WTC11 (cell line): Measurements from ENCODE around the gene AASS. TPM values are rescaled to one million over a fixed set of nuclear protein-coding genes. Genes with fewer than 3 reads are reported as not detected.

Experiments used
- ATAC-seq: fragments of 200-7000 bp; cut with Tn5 transposase; 2 replicates; pipeline ENCODE4 v1.10.0; 2021; ENCODE audit warnings: mild to moderate bottlenecking, moderate library complexity
- Bru-seq: library from RNA; stranded (reverse); fragments of 400-500 nt; gene quantifications from one replicate; lab custom pipeline; 2021; lab: Mats Ljungman, UMichigan
- CTCF ChIA-PET: fragments of 300-600 bp; sonication (Branson Sonifier 250); formaldehyde crosslinking; loops from one replicate; lab custom pipeline; 2021; ENCODE audit warnings: antibody characterized with exemption; lab: Charles Lee
- POLR2A ChIA-PET: fragments of 350-600 bp; sonication (Branson Sonifier 250); formaldehyde crosslinking; loops from one replicate; lab custom pipeline; 2021; ENCODE audit warnings: antibody characterized with exemption; lab: Charles Lee
- DNase-seq: peaks from one replicate; pipeline ENCODE4 v3.0.0; 2021; ENCODE audit warnings: low spot score
- H3K27ac Mint-ChIP-seq: 2 replicates; pipeline ENCODE4 v1.8.0; 2021; ENCODE audit warnings: mixed read lengths
- H3K27me3 Mint-ChIP-seq: 2 replicates; pipeline ENCODE4 v1.8.0; 2021; ENCODE audit warnings: low read depth, mild to moderate bottlenecking, moderate library complexity, mixed read lengths
- H3K36me3 Mint-ChIP-seq: 2 replicates; pipeline ENCODE4 v1.8.0; 2021; ENCODE audit warnings: mixed read lengths
- H3K4me1 Mint-ChIP-seq: 2 replicates; pipeline ENCODE4 v1.8.0; 2022; ENCODE audit warnings: mixed read lengths
- H3K4me3 Mint-ChIP-seq: 2 replicates; pipeline ENCODE4 v1.8.0; 2021; ENCODE audit warnings: mild to moderate bottlenecking, moderate library complexity, mixed read lengths
- H3K9me3 Mint-ChIP-seq: 2 replicates; pipeline ENCODE4 v1.8.0; 2021; ENCODE audit warnings: mixed read lengths
- CREM ChIP-seq: sonication (generic); formaldehyde crosslinking; IDR thresholded peaks from 2 replicates; pipeline ENCODE4 v1.8.1; 2022; ENCODE audit warnings: mild to moderate bottlenecking, missing genetic modification reagents, moderate library complexity
- ESRRA ChIP-seq: sonication (generic); formaldehyde crosslinking; IDR thresholded peaks from 2 replicates; pipeline ENCODE4 v1.8.1; 2022; ENCODE audit warnings: mild to moderate bottlenecking, missing genetic modification reagents, borderline replicate concordance
- FOXK1 ChIP-seq: sonication (generic); formaldehyde crosslinking; IDR thresholded peaks from 2 replicates; pipeline ENCODE4 v1.8.0; 2022; ENCODE audit warnings: mild to moderate bottlenecking, moderate library complexity, missing genetic modification reagents
- GABPB1 ChIP-seq: sonication (generic); formaldehyde crosslinking; IDR thresholded peaks from 2 replicates; pipeline ENCODE4 v1.8.1; 2023; ENCODE audit warnings: mild to moderate bottlenecking, missing genetic modification reagents
- GRHL2 ChIP-seq: fragments of 250-450 bp; sonication (Bioruptor Pico); IDR thresholded peaks from 2 replicates; pipeline ENCODE4 v1.8.0; 2022; ENCODE audit warnings: mild to moderate bottlenecking, moderate library complexity; ENCODE audit not compliant: insufficient replicate concordance, severe bottlenecking
- MXD4 ChIP-seq: fragments of 250-450 bp; sonication (Bioruptor Pico); IDR thresholded peaks from 2 replicates; pipeline ENCODE4 v1.8.0; 2021; ENCODE audit warnings: mild to moderate bottlenecking, moderate library complexity, borderline replicate concordance
- ZNF121 ChIP-seq: sonication (generic); formaldehyde crosslinking; IDR thresholded peaks from 2 replicates; pipeline ENCODE4 v1.8.0; 2023; ENCODE audit warnings: missing genetic modification reagents
- ZNF671 ChIP-seq: fragments of 250-450 bp; sonication (Bioruptor Pico); IDR thresholded peaks from 2 replicates; pipeline ENCODE4 v1.8.0; 2021; ENCODE audit warnings: mild to moderate bottlenecking
- long read RNA-seq, 3 experiments: library from RNA in 1 of 3; library from capped mRNA in 1 of 3; library from polyadenylated mRNA in 1 of 3; unstranded in 2 of 3; stranded (forward) in 1 of 3; transcript quantifications; one replicate each; pipeline ENCODE4 v2.0.0, GENCODE V29; 2021
- total RNA-seq: library from RNA; stranded (reverse); gene quantifications from 3 replicates; pipeline ENCODE4 v1.2.3, GENCODE V29; 2021
- TF ChIP-seq, protein P1 (sequence below): fragments of 250-450 bp; sonication (Bioruptor Pico); IDR thresholded peaks from 2 replicates; pipeline ENCODE4 v1.9.0; 2021; ENCODE audit warnings: moderate library complexity, mild to moderate bottlenecking, inconsistent platforms, borderline replicate concordance
- TF ChIP-seq, protein P2 (sequence below): sonication (generic); formaldehyde crosslinking; IDR thresholded peaks from 2 replicates; pipeline ENCODE4 v1.8.1; 2022; ENCODE audit warnings: missing genetic modification reagents, borderline replicate concordance
- TF ChIP-seq, protein P3 (sequence below): sonication (generic); formaldehyde crosslinking; IDR thresholded peaks from 2 replicates; pipeline ENCODE4 v1.8.1; 2023; ENCODE audit warnings: mild to moderate bottlenecking, missing genetic modification reagents
- TF ChIP-seq, protein P4 (sequence below): sonication (generic); formaldehyde crosslinking; IDR thresholded peaks from 2 replicates; pipeline ENCODE4 v1.8.1; 2022; ENCODE audit warnings: low read depth, mild to moderate bottlenecking, moderate library complexity, missing genetic modification reagents, borderline replicate concordance
- TF ChIP-seq, protein P5 (sequence below): sonication (generic); formaldehyde crosslinking; IDR thresholded peaks from 2 replicates; pipeline ENCODE4 v1.8.0; 2022; ENCODE audit warnings: mild to moderate bottlenecking, missing genetic modification reagents
- TF ChIP-seq, protein P6 (sequence below): fragments of 250-450 bp; sonication (Bioruptor Pico); IDR thresholded peaks from 2 replicates; pipeline ENCODE4 v1.9.0; 2021; ENCODE audit warnings: mild to moderate bottlenecking, borderline replicate concordance
- TF ChIP-seq, protein P7 (sequence below): sonication (generic); formaldehyde crosslinking; IDR thresholded peaks from 2 replicates; pipeline ENCODE4 v1.8.0; 2022; ENCODE audit warnings: mild to moderate bottlenecking, missing genetic modification reagents
- TF ChIP-seq, protein P8 (sequence below): sonication (generic); formaldehyde crosslinking; IDR thresholded peaks from 2 replicates; pipeline ENCODE4 v1.8.0; 2022; ENCODE audit warnings: missing genetic modification reagents

AASS gene
- 308 to 349 TPM (median 340 TPM) in 3 replicates for total RNA-seq
- Bru-seq, nascent RNA: percentile 99 among the genes with signal in this experiment
- long read RNA-seq, experiment 1, transcript AASS-203 (24 exons, 3,163 nt): major isoform, 445 of 813 reads
- long read RNA-seq, experiment 1, transcript AASS-202 (23 exons, 3,233 nt): minor isoform, 23 of 813 reads
- long read RNA-seq, experiment 1, partial matches to known transcripts: 209 of 813 reads
- long read RNA-seq, experiment 1, other reads (novel, unspliced or antisense): 136 of 813 reads
- long read RNA-seq, experiment 2, transcript AASS-203 (24 exons, 3,163 nt): major isoform, 38 of 173 reads
- long read RNA-seq, experiment 2, transcript AASS-202 (23 exons, 3,233 nt): minor isoform, 6 of 173 reads
- long read RNA-seq, experiment 2, partial matches to known transcripts: 87 of 173 reads
- long read RNA-seq, experiment 2, other reads (novel, unspliced or antisense): 42 of 173 reads
- long read RNA-seq, experiment 3, transcript AASS-203 (24 exons, 3,163 nt): major isoform, 24 of 102 reads
- long read RNA-seq, experiment 3, partial matches to known transcripts: 35 of 102 reads
- long read RNA-seq, experiment 3, other reads (novel, unspliced or antisense): 43 of 102 reads

DNA sequence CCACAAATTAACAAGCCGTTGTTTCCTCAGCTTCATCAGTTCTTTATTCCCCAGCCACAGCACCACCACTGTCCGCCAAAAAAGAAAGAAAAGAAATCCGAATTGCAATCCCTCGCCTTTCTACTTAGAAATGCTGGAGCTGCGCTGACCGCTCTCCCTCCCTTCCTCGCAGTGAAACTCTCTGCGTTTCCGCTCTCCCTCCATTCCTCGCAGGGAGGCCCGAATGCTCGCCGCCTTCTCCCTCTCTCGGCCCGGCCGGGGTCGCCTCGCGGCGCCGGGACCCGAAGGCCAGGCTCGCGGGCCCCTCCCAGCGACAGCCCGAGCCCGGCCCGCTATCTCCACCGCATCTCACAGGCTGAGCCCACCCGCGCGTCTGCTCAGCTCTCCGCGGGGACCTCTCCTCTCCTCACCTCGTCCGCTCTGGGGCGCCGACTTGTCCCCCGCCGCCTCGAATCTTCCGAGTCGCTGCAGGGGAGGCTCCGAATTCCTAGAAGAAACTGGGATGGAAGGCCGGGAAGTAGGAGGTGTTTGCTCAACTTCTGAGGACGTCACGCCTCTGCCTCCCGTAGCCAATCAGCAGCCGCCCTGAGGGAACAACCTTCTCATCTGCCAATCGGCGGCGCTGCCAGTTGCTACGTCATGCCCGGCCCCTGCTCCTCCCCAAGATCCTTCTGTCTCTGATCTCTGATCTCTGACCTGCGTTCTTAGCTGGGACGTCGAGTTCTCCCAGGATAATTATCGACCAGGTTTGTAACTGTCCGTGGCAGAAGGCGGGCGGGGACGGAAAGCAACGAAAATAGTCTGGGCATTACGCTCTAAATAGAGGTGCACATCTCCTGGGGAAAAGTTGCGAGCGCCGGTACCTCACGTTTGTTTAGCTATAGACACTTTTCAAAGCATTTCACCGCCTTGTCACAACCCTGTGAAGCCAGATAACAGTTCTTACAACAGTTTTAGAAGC lies at the start of gene AASS:
Gene AASS (minus strand): TSS at position 499 of the 961 bp plus-strand sequence. CDS start 10,523 bp downstream, outside the sequence.
- Mint-ChIP-seq H3K4me3 (peak within 1 kb of the TSS; percentile 94), H3K27ac (peak within 1 kb of the TSS; percentile 99), H3K9me3 (no peaks in the 10 kb centered on the region), H3K4me1 (peaks cover 68% of the 10 kb centered on the region), H3K36me3 (peaks cover 38% of the 10 kb centered on the region), H3K27me3 (no peaks in the 10 kb centered on the region)
- CTCF ChIA-PET: interaction anchor here (0.9 to 2.1 kb wide), 2 partner anchors 16 to 51 kb away, joined by 3 to 9 read pairs; no protein-coding TSS in a partner anchor
- POLR2A ChIA-PET: interaction anchor here (1.2 kb wide), 2 partner anchors 162 to 167 kb away, joined by 5 to 6 read pairs; no protein-coding TSS in a partner anchor
- DNase-seq (peak; percentile 97), ATAC-seq (peak; percentile 92)
- TF ChIP-seq, protein P1, sequence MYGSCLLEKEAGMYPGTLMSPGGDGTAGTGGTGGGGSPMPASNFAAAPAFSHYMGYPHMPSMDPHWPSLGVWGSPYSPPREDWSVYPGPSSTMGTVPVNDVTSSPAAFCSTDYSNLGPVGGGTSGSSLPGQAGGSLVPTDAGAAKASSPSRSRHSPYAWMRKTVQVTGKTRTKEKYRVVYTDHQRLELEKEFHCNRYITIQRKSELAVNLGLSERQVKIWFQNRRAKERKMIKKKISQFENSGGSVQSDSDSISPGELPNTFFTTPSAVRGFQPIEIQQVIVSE (CRISPR knock-in tag): no peak
- TF ChIP-seq, protein P2, sequence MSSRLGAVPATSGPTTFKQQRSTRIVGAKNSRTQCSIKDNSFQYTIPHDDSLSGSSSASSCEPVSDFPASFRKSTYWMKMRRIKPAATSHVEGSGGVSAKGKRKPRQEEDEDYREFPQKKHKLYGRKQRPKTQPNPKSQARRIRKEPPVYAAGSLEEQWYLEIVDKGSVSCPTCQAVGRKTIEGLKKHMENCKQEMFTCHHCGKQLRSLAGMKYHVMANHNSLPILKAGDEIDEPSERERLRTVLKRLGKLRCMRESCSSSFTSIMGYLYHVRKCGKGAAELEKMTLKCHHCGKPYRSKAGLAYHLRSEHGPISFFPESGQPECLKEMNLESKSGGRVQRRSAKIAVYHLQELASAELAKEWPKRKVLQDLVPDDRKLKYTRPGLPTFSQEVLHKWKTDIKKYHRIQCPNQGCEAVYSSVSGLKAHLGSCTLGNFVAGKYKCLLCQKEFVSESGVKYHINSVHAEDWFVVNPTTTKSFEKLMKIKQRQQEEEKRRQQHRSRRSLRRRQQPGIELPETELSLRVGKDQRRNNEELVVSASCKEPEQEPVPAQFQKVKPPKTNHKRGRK: no peak
- TF ChIP-seq CREM (peak; percentile 90), ZNF121 (no peak), FOXK1 (CRISPR knock-in tag) (0 out of 2 replicates have a peak, but pooled peaks have one; percentile 32), GABPB1 (CRISPR knock-in tag) (0 out of 2 replicates have a peak, but pooled peaks have one; percentile 16), GRHL2 (no peak), ZNF671 (no peak), ESRRA (CRISPR knock-in tag) (no peak), MXD4 (no peak)
- TF ChIP-seq, protein P3, sequence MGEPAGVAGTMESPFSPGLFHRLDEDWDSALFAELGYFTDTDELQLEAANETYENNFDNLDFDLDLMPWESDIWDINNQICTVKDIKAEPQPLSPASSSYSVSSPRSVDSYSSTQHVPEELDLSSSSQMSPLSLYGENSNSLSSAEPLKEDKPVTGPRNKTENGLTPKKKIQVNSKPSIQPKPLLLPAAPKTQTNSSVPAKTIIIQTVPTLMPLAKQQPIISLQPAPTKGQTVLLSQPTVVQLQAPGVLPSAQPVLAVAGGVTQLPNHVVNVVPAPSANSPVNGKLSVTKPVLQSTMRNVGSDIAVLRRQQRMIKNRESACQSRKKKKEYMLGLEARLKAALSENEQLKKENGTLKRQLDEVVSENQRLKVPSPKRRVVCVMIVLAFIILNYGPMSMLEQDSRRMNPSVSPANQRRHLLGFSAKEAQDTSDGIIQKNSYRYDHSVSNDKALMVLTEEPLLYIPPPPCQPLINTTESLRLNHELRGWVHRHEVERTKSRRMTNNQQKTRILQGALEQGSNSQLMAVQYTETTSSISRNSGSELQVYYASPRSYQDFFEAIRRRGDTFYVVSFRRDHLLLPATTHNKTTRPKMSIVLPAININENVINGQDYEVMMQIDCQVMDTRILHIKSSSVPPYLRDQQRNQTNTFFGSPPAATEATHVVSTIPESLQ (CRISPR knock-in tag): no peak
- TF ChIP-seq, protein P4, sequence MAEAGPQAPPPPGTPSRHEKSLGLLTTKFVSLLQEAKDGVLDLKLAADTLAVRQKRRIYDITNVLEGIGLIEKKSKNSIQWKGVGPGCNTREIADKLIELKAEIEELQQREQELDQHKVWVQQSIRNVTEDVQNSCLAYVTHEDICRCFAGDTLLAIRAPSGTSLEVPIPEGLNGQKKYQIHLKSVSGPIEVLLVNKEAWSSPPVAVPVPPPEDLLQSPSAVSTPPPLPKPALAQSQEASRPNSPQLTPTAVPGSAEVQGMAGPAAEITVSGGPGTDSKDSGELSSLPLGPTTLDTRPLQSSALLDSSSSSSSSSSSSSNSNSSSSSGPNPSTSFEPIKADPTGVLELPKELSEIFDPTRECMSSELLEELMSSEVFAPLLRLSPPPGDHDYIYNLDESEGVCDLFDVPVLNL: no peak
- TF ChIP-seq, protein P5, sequence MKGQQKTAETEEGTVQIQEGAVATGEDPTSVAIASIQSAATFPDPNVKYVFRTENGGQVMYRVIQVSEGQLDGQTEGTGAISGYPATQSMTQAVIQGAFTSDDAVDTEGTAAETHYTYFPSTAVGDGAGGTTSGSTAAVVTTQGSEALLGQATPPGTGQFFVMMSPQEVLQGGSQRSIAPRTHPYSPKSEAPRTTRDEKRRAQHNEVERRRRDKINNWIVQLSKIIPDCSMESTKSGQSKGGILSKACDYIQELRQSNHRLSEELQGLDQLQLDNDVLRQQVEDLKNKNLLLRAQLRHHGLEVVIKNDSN (CRISPR knock-in tag): peak; percentile 4; the same call in 1 of the 2 replicates
- TF ChIP-seq, protein P6, sequence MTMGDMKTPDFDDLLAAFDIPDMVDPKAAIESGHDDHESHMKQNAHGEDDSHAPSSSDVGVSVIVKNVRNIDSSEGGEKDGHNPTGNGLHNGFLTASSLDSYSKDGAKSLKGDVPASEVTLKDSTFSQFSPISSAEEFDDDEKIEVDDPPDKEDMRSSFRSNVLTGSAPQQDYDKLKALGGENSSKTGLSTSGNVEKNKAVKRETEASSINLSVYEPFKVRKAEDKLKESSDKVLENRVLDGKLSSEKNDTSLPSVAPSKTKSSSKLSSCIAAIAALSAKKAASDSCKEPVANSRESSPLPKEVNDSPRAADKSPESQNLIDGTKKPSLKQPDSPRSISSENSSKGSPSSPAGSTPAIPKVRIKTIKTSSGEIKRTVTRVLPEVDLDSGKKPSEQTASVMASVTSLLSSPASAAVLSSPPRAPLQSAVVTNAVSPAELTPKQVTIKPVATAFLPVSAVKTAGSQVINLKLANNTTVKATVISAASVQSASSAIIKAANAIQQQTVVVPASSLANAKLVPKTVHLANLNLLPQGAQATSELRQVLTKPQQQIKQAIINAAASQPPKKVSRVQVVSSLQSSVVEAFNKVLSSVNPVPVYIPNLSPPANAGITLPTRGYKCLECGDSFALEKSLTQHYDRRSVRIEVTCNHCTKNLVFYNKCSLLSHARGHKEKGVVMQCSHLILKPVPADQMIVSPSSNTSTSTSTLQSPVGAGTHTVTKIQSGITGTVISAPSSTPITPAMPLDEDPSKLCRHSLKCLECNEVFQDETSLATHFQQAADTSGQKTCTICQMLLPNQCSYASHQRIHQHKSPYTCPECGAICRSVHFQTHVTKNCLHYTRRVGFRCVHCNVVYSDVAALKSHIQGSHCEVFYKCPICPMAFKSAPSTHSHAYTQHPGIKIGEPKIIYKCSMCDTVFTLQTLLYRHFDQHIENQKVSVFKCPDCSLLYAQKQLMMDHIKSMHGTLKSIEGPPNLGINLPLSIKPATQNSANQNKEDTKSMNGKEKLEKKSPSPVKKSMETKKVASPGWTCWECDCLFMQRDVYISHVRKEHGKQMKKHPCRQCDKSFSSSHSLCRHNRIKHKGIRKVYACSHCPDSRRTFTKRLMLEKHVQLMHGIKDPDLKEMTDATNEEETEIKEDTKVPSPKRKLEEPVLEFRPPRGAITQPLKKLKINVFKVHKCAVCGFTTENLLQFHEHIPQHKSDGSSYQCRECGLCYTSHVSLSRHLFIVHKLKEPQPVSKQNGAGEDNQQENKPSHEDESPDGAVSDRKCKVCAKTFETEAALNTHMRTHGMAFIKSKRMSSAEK (CRISPR knock-in tag): no peak
- TF ChIP-seq, protein P7, sequence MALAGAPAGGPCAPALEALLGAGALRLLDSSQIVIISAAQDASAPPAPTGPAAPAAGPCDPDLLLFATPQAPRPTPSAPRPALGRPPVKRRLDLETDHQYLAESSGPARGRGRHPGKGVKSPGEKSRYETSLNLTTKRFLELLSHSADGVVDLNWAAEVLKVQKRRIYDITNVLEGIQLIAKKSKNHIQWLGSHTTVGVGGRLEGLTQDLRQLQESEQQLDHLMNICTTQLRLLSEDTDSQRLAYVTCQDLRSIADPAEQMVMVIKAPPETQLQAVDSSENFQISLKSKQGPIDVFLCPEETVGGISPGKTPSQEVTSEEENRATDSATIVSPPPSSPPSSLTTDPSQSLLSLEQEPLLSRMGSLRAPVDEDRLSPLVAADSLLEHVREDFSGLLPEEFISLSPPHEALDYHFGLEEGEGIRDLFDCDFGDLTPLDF (CRISPR knock-in tag): no peak
- TF ChIP-seq, protein P8, sequence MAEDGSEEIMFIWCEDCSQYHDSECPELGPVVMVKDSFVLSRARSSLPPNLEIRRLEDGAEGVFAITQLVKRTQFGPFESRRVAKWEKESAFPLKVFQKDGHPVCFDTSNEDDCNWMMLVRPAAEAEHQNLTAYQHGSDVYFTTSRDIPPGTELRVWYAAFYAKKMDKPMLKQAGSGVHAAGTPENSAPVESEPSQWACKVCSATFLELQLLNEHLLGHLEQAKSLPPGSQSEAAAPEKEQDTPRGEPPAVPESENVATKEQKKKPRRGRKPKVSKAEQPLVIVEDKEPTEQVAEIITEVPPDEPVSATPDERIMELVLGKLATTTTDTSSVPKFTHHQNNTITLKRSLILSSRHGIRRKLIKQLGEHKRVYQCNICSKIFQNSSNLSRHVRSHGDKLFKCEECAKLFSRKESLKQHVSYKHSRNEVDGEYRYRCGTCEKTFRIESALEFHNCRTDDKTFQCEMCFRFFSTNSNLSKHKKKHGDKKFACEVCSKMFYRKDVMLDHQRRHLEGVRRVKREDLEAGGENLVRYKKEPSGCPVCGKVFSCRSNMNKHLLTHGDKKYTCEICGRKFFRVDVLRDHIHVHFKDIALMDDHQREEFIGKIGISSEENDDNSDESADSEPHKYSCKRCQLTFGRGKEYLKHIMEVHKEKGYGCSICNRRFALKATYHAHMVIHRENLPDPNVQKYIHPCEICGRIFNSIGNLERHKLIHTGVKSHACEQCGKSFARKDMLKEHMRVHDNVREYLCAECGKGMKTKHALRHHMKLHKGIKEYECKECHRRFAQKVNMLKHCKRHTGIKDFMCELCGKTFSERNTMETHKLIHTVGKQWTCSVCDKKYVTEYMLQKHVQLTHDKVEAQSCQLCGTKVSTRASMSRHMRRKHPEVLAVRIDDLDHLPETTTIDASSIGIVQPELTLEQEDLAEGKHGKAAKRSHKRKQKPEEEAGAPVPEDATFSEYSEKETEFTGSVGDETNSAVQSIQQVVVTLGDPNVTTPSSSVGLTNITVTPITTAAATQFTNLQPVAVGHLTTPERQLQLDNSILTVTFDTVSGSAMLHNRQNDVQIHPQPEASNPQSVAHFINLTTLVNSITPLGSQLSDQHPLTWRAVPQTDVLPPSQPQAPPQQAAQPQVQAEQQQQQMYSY: no peak
